Stimulated activated CD4-positive, alpha-beta T cell treated with anti-CD3 and anti-CD28 coated beads, Interleukin-15, amount 100 ng/mL, for 24 hours (primary cell): Measurements from ENCODE around the gene OR2A7.
"Not testable (repeated sequence)": the region's sequence is repeated elsewhere in the genome, so short reads cannot be mapped to it uniquely, and the experiment has no call there.

Source experiments
- DNase-seq: peaks from one replicate; pipeline ENCODE4 v3.0.0-alpha.2; 2020

Gene OR2A7

GRCh38 chr7:144252307-144252706 is 12.3 kb downstream of the OR2A7 start:
- not testable (repeated sequence) for DNase-seq

DNA sequence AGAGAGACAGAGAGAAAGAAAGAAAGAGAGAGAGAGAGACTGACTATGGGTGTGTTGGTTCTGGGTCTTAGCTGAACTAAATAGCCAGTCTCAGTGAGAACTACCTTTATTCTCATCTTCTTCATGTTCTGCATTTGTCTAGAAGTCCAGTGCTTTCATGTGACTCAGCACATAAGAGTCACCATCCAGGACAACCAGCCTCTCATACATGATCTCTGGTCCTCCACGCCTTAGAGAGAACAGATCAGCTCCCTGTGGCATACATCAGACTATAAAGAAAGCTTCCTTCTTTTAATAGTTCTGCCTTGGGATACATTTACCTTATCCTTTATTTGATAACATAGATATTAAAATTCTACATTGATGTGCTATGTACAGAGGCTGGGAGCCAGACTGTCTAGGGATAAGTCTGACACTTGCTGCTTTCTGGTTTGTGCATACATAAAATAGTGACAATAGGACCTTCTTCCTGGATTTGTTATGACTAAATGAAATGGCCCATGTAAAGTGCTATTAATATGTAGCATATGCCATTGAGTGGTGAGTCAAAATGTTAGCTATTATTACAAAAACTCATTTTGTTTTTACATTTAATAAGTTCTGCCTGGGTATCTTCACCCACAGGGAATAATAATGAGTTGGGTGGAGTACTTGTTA is 16.8 kb downstream of the OR2A7 start:
- not testable (repeated sequence) for DNase-seq

DNA sequence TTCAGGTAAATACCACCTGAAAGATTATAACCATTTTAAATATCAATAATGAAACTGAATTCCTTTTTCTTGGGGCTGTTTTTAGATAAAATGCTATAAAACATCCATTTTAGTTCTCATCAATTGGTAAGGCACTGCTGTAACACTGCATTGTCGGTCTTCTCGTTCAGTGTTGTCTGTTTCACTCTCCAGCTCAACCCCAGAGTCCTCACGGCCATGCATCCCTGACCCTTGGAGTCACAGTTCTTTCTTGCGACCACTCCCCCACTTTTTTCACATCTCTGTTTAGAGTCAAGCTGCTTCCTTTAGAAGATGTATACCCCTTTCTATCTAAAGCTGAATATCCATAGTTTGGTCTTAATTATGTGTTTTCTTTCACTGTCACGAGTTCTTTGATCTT is 17.6 kb downstream of the OR2A7 start:
- DNase-seq = not testable (repeated sequence)

GRCh38 chr7:144245372-144245771 is 19.2 kb downstream of the OR2A7 start:
- DNase-seq = not testable (repeated sequence)

DNA sequence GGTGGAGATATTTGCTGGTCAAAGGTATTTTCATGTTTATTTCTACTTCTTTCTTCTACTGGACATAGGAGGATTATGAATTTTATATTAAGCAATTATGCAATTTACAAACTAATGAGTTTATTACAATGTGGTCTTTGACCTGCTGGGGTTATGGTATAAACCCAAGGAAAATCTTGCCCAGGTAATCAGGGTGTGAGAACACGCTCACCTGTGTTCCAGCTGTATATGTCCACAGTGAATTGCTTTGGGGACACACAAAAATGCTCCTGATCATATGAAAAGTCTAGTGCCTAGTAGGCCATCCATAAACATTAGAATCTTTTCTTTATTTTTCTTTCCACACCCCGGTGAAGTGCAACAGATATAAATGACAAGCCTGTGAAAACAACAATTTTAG is 25.2 kb downstream of the OR2A7 start, which contains the start of gene OR2A42:
Gene OR2A42 (minus strand): TSS at position 241 of the 400 bp plus-strand sequence. CDS start 6,762 bp downstream, outside the sequence.
- DNase-seq = not testable (repeated sequence)

GRCh38 chr7:144238530-144239082 is 26.0 kb downstream of the OR2A7 start:
- not testable (repeated sequence) for DNase-seq

DNA sequence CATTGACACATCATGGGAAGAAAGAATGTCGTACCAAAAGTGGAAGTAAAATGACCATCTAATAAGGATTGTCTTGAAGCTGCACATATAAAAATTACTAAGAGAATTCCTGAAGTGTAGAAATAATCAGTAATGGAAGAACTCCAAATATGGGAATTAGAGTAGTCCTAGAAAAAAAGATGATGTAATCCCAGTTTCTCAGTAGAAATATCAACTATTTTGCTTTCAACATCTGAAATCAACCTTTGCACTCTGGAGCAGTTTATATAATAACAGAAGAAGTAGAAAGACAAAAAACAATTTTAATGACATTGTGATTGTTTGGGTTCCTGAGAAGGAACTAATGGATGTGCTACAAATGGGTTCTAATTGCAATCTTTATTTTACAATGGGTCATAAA is 31.6 kb downstream of the OR2A7 start:
- DNase-seq = not testable (repeated sequence)

DNA sequence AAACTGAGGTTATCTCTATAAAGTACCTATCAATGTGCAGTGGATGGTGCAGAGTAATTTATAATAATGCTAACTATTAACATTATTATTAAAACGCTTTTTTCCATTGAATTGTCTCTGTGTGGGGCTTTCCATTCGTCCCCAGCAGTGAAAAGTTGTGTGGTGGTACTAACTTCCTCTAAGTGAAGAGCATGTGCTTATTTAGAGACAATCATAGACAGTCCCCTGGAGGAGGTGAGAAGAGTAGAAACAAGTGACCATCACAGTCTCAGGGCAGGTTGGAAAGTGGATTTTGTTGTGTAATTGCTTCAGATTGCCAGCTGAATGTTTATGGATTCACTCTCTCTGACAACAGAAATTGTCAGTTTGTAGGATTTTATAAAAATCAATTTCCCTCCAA is 33.6 kb downstream of the OR2A7 start:
- not testable (repeated sequence) for DNase-seq

- DNase-seq = not testable (repeated sequence)
These were observed 35.8 kb downstream of the OR2A7 start for GRCh38 chr7:144228810-144229209.

GRCh38 chr7:144226866-144227265 is 37.7 kb downstream of the OR2A7 start:
- DNase-seq = not testable (repeated sequence)

DNA sequence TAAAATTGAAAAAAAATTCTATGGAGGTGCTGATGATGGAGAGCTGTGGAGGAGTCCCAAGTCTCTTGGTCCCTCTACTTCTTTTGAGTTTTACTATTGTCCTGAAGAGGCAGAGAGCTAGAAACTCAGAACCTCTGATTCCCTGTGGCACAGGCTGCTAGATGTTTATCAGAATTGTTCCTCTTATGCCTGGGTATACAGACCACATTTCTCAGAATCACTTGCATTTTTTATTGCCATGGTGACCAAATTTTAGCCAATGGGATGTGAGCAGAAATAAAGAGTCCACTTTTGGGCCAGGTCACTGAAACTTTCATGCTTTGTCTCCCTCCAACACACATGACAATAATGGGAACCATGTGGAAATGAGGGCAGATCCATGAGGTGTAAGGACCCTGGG is 40.9 kb downstream of the OR2A7 start:
- not testable (repeated sequence) for DNase-seq

DNA sequence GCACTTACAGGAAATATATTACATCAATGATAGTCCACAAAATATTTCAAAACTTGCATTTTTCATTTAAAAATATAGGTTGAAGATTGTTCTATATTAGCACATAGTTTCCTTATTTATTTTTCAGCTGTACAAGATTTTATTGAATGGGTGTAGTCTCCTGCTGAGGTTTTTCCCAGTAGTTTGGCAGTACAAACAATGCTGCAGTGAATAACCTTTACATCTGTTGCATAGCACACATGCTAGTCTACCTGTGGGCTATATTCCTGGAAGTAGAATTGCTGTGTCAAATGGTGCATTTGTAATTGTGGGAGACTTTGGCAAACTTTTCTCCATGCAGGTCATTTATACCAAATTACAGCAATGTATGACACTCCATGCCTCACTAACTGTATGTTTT is 44.1 kb downstream of the OR2A7 start:
- not testable (repeated sequence) for DNase-seq

- not testable (repeated sequence) for DNase-seq
These were observed 45.4 kb downstream of the OR2A7 start for GRCh38 chr7:144219149-144219548.

GRCh38 chr7:144218581-144218980 is 46.0 kb downstream of the OR2A7 start:
- not testable (repeated sequence) for DNase-seq

DNA sequence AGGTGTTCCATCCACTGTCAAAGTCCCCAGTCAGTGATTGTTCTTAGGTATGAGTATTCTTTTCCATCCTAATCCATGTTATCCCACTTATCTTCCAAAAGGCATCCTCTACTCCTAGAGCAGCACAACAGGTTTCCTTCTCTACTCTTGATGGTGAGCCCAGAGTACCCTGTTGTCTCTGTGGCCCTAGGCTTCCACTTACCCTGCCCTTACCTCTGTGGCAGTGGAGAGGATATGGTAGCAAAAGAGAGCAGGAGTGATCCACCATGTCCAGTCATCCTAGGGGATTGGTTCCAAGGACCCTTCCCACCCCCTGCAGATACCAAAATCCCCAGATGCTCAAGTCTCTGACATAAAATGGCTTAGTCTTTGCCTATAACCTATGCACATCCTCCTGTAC is 47.4 kb downstream of the OR2A7 start:
- DNase-seq = not testable (repeated sequence)
